Inflammatory macrophage (primary cell): ENCODE data around the gene DND1.
"Not testable (repeated sequence)": the region's sequence is repeated elsewhere in the genome, so short reads cannot be mapped to it uniquely, and the experiment has no call there.

Experiments used
- DNase-seq, 2 donors: peaks; one replicate each; pipeline ENCODE4 v3.0.0-alpha.2; 2020 to 2022
- total RNA-seq, 18 experiments: gene quantifications; one replicate each; lab custom pipeline; 2026; ENCODE audit warnings: mixed read lengths in 6 of 18, inconsistent platforms in 2 of 18; lab: John Stamatoyannopoulos, UW

DND1 gene
- total RNA-seq: 0.09 to 0.97 (median 0.39) reads per million in 18 experiments

DNA sequence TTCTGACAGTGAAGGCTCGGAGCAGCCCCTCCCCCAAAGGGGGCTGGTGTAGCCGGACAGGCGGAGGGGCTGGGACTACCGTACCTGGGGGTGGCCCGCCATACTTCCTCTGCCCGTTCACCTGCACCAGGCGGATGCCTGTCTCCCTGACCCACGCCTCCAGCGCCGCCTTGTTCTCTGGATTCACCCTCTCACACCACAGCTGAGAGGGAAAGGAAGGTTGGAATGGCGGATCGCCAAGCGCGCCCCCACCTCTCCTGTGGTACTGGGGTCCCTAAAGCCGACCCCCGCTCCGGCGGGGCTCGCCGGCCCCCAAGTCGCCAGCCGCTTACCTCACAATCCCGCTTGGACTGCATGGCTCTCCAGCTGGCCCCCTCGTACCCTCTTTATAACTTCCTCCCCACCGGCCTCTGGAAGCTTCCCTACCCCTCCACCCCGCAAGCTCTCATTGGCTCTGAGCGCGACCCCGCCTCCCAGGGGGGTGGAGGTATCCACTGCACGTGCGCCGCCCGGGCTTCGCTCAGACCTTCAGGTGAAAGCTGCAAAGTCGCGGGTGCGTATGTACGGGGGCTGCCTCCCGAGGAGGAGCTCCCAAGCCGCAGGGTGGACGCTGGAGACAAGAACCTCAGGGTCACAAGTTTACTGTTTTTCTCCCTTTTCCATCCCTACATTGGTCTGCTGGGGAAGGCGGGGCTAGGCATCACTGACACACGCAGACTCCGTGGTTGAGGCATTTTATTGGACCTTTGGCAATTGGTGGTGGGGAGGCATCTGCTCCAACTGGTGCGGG, at the start of gene DND1:
Gene DND1 (minus strand): TSS at position 390 of the 790 bp plus-strand sequence. CDS start 34 bp downstream, at position 356.
- DNase-seq: no peak

DNA sequence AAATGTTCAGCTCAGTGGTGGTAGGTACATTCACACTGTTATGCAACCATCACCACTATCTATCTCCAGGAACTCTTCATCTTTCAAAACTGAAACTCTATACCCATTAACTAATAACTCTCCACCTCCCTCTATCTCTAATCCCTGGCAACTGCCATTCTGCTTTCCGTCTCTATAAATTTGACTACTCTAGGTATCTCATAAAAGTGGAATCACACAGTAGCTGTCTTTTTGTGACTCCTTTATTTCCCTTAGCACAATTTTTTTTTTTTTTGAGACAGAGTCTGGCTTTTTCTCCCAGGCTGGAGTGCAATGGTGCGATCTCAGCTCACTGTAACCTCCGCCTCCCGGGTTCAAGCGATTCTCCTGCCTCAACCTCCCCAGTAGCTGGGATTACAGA, 48.0 kb upstream of the DND1 start:
- not testable (repeated sequence) for DNase-seq

DNA sequence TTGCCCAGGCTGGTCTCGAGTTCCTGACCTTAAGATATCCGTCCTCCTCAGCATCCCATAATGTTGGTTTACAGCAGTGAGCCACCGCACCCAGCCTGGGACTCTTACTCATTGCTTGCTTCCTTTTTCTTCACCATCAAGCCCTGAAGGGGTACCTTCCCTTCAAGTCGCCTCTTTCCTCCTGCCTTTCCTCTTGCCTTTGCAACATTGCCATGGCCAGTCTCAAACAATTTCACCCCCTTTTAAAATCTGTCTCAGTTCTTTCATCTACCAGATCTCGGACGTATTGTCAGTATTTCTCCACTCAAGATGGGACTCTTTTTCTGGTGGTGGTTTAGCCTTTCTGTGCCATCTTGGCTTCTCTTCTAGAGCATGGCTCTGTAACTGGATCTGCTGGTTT, 47.4 kb upstream of the DND1 start:
- not testable (repeated sequence) for DNase-seq

DNA sequence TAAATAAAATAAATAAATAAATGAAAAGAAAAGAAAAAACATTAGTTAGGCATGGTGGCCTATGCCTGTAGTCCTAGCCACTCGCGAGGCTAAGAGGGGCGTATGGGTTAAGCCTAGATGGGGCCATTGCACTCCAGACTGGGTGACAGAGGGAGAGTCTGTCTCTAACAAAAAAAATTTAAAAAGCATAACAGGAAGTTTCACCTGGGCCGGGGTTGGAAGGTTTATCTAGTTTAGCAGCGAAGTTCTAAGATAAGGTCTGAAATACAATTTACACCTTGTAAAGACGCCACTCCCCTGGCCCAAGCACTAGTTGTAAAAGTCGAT, 44.9 kb upstream of the DND1 start:
- DNase-seq: no peak

DNA sequence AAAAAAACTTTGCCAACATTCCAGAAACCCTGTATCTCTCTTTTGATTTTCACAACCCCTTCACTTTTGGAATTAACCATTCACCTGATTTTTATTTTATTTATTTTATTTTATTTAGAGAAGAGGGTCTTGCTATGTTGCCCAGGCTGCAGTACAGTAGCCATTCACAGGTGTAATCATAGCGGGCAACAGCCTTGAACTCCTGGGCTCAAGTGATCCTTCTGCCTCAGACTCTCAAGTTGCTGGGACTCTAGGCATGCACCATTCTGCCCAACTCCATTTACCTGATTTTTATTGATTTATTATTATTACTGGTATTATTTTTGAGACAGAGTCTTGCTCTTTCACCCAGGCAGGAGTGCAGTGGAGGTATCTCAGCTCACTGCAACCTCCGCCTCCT, 42.9 kb upstream of the DND1 start:
- not testable (repeated sequence) for DNase-seq

DNA sequence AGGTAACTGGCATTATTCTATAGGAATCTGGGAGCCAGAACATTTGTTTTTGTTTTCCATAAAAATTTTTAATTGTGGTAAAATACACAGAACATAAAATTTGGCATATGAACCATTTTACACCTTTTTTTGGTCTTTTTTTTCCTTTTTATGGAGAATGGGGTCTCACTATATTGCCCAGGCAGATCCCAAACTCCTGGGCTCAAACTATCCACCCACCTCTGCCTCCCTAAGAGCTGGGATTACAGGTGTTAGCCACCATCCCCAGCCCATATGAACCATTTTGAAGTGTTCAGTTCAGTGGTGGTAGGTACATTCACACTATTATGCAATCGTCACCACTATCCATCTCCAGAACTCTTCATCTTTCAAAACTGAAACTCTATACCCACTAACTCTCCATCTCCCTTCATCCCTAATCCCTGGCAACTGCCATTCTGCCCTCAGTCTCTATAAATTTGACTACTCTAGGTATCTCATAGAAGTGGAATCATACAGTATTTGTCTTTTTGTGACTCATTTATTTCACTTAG, 40.3 kb upstream of the DND1 start:
- DNase-seq: no peak

DNA sequence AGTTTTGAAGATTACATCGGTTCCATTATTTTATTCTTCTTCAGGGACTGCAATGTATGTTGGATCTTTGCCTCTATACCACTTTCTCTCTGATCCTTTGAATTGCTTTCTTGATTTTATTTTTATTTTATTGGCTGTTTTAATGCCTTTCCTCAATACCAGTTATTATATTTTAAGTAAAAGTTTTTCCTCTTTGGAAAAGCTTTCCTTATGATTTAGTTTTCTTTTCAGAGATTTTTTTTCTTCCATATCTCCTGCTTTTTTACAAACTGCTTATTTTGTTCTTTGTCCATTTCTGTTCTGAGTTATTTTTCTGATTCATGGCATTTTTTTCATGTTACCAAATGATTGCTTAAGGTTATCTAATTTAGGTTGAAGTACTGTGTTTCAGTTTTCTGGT, 38.4 kb upstream of the DND1 start:
- no peak for DNase-seq

DNA sequence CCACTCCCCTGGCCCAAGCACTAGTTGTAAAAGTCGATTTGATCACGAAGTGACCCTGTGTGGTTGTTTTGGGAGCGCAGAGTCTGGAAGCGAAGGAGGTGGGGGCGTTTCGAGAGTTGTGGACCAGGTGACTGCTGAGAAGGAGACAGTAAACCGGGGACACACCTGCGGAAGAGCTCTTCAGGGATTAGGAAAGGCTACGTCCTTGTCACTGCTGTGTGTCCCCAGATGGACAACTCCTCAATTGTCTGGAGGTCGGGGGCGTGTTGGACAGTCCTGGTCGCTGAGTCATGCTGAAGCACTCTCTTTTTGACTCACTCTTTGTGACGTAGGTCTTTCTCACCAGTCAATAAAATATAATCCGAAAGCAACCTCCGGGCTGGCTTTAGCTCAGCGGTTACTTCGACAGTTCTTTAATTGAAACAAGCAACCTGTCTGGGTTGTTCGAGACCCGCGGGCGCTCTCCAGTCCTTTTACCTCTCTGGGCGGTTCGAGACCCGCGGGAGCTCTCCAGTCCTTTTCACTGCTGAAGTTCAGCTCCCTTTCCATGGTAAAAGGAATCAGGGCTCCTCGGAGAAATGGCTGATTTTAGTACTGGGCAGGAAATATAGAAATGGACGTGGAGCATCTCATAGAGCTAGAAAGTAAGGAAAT, 37.6 kb upstream of the DND1 start:
- peak; percentile 98 to 100 for DNase-seq

DNA sequence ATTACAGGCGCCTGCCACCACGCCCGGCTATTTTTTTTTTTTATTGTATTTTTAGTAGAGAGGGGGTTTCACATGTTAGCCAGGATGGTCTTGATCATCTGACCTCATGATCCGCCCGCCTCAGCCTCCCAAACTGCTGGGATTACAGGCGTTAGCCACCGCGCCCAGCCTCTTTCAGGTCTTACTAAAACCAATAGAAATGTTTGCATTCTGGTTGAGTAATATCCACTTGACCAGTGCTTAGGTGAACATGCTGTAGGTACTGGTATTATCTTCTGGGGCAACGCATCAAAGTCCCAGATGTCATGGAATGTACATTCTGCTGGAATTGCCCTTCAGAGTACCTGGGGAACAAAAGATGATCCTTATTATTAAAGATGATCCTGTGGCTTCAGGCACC, 35.4 kb upstream of the DND1 start:
- not testable (repeated sequence) for DNase-seq

DNA sequence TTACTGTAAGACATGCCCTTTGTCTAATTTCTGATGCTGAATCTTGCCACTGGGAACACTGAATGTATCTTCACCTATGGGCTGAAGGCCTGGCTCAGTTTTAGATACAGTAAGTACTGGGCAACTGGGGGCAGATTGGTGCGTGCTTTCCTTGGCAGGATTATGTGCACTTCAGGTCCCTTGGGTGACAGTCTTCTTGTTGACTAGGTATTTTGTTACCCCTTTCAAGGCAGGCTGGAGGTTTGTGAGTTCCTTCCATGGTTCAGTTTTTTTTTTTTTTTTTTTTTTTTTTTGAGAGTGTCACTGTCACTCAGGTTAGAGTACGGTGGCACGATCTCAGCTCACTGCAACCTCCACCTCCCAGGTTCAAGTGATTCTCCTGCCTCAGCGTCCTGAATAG, 34.4 kb upstream of the DND1 start:
- DNase-seq: no peak

DNA sequence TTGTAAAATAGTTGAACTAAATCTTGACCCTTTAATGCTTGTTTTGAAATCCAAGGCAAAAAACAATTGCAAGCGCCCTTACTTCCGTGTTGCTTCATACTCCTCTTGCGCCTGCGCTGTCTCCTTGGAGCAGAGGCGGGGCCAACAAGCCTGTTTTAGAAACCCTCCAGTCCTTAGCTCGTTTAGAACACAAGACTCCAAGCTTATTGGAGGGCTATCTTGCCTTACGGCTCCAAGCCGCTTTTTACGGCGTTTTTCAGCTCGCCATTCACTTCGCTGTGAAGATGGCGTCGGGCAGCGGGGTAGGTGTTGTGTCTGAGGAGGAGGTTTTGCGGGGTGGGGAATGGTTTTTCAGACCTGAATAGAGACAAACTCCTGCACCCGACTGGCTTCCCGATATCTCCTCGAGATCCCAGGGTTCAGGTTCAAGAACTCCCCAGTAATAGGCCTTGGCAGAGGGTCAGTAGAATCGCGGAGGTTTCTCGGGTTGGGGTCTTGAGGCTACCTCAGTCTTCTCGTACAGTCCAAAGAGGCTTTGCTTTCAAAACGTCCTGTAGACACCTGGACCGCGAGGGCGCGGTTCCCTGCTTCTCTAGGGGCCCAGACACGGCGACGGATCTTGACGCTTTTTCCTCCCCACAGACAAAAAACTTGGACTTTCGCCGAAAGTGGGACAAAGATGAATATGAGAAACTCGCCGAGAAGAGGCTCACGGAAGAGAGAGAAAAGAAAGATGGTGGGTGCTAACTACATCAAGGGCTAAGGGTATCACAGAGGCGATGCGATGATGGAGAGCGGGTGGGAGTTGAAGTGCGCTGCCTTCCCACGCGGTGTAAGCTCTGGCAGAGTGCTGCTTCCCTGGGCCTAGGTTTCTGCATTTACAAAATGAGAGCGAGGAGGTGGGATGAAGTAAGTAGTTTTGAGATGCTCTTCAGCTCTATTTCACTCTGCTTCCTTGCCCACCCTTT, 27.1 kb upstream of the DND1 start, which contains the start of gene ZMAT2:
Gene ZMAT2 (plus strand): TSS at position 271 of the 968 bp plus-strand sequence. CDS start 14 bp downstream, at position 285.
- peak; percentile 98 for DNase-seq

DNA sequence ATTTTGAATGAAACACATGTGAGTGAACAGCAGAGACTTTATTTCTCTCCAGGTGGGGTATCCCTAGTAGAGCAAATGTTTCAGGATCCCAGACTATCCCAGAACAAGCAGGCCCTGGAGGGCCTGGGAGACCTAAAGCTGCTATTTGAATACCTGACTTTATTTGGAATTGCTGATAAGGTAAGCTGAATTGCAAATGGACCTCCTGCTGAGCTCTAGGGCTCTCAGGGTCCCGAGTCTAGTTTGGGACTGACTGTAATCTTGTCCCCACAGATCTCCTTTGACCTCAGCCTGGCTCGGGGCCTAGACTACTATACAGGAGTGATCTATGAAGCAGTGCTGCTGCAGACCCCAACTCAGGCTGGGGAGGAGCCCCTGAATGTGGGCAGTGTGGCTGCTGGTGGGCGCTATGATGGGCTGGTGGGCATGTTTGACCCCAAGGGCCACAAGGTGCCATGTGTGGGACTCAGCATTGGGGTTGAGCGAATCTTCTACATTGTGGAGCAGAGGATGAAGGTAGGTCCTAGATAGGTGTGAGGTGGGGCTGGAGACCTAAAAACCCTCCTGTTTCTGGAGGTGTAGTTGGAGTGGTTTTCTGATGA, 23.6 kb upstream of the DND1 start:
- no peak for DNase-seq

DNA sequence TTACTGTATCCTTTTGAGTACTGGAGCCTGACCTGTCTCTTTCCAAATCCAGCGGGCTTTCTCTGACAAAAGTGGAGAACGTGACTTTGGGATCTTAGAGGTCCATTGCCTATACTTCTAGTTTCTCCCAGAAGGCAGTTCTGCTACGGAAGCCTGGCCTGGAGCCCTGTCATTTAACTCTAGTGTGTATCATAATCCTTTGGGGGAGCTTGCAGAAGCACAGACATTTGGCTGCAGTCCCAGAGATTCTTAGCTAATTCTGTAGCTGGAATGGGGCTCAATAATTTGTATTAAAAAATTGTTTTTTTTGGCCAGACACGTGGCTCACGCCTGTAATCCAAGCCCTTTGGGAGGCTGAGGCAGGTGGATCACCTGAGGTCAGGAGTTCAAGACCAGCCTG, 20.9 kb upstream of the DND1 start:
- no peak for DNase-seq

DNA sequence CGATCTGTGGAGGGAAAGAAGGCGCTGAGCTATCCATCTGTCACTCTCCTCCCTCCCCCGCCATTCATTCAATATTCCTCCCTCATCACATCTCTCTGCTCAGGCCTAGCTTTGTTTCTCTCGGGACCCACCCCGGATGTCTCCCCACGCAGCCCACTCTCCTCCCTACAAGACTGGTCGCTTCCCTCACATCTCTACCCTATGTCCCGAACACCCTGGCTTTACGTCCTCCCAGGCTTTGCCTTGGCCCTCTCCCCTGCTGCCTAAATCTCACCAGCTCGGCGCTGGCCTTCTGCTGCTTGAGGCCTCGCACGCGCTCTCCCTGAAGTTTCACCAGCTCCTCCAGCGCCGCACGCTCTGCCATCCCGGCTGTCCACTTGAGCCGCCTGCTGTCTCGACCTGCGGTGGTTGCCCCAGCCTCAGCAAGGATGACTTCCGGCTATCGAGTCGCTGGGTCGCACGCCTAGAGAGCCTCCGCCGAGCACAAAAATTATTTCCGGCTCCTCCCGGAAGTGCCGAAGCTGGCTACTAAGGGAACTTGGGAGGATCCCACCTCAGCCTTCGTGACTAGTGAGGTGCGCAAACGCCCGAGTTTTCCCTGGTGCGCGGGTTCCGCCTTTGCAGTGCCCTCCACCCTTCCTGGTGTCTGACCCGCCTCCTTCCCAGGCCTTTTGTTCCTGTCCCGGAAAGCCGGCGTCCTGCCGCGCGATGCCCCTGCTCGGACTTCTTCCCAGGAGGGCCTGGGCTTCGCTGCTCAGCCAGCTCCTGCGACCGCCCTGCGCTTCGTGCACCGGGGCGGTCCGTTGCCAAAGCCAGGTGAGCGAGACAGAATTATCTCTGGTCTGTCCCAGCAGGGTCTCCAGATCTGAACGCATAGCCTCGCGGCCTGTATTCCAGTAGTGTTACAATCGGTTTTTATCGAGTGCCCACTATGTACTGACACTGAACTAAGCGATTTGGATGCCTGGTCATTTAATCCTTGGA, 17.9 kb upstream of the DND1 start, which contains the start of the genes HARS1 and HARS2:
Gene HARS1 (minus strand): TSS at position 430 of the 984 bp plus-strand sequence. CDS start 66 bp downstream, at position 364.
Gene HARS2 (plus strand): TSS at position 515 of the 984 bp plus-strand sequence. CDS start 194 bp downstream, at position 709.
- peak; percentile 96 to 98 for DNase-seq

DNA sequence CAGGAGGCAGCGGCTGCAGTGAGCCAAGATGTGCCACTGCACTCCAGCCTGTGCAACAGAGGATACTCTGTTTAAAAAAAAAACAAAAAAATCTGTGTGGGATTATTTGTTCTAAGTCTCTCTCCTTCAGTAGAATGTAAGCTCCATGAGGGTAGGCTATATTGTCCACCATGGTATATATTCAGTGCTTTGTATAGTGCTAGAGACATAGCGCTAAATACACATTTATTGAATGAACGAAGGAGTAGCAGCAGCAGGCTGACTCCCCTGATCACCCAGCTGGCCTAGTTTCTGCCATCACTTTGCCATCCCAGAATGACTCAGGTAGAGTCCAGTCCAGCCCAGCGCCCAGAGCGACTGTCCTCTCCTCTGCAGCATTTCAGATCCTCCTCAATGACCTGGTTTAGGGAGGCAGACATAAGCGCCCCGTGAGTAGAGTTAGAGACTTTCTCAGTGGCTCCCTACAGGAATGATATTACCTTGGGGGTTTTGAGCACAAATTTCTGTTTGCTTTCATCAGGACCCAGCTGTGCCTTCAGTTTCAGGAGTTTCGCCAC, 17.1 kb upstream of the DND1 start:
- no peak for DNase-seq

DNA sequence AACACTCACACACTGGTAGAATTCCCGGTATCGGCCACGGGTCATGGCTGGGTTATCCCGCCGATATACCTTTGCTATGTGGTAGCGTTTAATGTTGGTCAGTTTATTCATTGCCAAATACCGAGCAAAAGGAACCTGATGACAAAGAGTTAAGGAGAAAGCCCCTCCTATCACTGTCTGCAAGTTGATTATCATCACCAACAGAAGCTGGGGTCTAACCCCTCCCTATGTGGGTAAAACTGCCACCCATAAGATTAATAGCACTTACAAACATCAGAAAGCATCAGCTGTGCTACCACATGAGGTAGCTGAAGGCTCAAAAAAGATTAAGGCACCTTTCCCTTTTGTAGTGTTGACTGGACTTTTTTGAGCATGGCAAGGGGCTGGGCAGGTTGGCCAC, 5.6 kb upstream of the DND1 start:
- no peak for DNase-seq

DNA sequence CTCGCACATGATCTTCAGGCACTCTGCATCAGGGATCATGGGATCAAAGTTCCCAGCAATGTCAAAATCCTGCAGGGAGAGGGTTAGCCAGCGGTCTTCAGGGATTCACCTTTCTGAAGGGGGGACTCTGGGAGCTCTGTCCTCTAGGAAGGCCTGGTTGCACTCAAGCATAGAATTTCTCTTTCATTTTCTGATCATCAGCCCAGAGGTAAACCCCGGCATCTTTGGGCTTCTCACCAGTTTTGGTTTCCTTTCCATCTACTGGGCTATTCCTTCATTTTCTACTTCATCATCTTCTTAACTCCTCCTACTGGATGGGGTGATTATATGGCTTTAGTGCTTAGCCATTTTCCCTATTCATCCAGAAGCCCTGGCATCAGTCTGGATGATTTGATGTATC, 4.6 kb upstream of the DND1 start:
- no peak for DNase-seq

DNA sequence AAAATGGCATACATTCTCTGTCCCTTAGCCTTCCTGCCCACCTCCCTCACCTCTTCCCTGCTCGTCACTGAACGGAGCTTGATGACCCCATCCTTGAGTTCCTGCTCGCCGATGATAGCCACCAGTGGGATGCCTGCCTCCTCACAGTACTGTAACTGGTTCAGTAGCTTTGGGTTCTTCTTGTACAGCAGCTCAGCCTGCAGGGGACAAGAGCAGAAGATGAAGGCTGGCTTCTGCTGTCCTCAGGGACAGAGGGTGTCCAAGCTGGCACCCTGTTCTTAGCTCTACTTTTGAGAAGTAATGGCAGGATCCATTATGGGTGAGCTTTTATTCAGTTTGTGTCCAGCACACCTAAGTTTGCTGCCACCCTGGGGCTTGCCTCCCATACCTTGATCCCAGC, 1.3 kb upstream of the DND1 start:
- no peak for DNase-seq

DNA sequence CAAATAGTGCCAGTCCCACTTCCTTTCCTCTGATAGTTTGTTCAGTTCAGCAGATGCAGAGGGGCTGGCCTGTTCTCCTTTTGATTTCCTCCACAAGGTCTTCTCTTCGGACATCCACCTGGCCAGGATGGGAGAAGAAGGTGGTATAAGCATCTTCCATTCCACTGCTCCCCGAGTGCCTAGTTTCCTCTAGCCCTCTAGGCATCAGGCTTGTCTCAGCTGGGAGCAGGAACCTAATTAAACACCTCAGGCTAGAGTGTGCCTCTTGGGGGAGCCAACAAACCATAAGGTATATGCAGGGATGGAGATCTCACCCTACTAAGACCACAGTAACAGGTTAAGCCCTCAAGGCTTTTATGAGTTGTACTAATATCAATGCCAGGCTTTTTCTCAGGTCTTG, 835 bp upstream of the DND1 start:
- no peak for DNase-seq

DNA sequence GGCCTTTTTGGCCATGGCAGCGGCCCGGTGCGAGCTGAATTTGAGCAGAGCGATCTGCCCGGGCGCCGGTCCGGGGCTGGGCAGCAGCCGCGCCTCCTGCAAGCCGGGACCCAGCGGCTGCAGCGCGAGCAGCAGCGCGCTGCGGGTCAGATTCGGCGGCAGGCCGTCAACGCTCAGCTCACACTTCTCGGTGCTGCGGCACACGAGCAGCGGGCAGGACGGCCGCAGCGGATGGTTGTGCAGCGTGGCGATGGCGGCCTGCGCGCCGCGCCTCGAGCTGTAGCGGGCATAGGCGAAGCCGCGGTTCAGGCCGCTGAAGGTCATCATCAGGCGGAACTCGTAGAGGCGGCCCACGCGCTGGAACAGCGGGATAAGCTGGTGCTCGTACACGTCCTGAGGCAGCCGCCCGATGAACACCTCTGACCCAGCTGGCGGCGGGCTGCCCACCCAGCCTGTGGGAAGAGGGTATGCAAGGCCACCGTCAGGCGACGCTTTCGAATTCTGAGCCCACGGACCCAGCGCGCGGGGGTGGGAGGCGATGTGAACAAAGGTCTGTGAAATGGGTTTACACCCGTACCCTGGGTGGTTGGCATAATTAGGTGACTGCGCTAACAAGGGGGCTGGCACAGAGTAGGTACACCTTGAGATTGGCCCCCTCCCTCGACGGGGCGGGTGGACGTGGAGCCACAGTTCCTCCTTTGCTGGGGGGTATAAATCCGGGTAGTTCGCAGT, 755 bp downstream of the DND1 start:
- DNase-seq: peak; percentile 25 to 58
